GM23338 (cell line): Measurements from ENCODE around the gene CHAC1. TPM values are rescaled to one million over a fixed set of nuclear protein-coding genes. Genes with fewer than 3 reads are reported as not detected.

Source experiments
- ATAC-seq: fragments of 200-7000 bp; cut with Tn5 transposase; 3 replicates; pipeline ENCODE4 v1.9.1; 2020
- DNase-seq: peaks from one replicate; pipeline ENCODE4 v3.0.0-alpha.2; 2015; ENCODE audit warnings: low spot score
- H2AFZ ChIP-seq: fragments of 200-600 bp; sonication (generic); 2 replicates; pipeline ENCODE4 v1.8.0; 2016; ENCODE audit warnings: antibody characterized with exemption, mild to moderate bottlenecking, moderate library complexity
- H3F3A ChIP-seq: fragments of 200-600 bp; sonication (generic); replicated peaks from 2 replicates; pipeline ENCODE4 v1.8.0; 2017; ENCODE audit warnings: antibody characterized with exemption, mixed run types, low read depth
- H3K27ac ChIP-seq: fragments of 200-600 bp; sonication (generic); 2 replicates; pipeline ENCODE4 v1.6.1; 2016; ENCODE audit warnings: low read depth
- H3K27me3 ChIP-seq: fragments of 200-600 bp; sonication (generic); 2 replicates; pipeline ENCODE4 v1.8.0; 2016; ENCODE audit warnings: mild to moderate bottlenecking, mixed run types, moderate library complexity; ENCODE audit not compliant: insufficient read depth
- H3K36me3 ChIP-seq: fragments of 200-600 bp; sonication (generic); 2 replicates; pipeline ENCODE4 v1.8.0; 2016; ENCODE audit warnings: mild to moderate bottlenecking; ENCODE audit not compliant: insufficient read depth
- H3K4me1 ChIP-seq: fragments of 200-600 bp; sonication (generic); 2 replicates; pipeline ENCODE4 v1.8.0; 2016; ENCODE audit warnings: mild to moderate bottlenecking, moderate library complexity; ENCODE audit not compliant: insufficient read depth
- H3K4me2 ChIP-seq: fragments of 200-600 bp; sonication (generic); 2 replicates; pipeline ENCODE4 v1.7.1; 2017; ENCODE audit warnings: mixed run types
- H3K4me3 ChIP-seq: fragments of 200-600 bp; sonication (generic); 2 replicates; pipeline ENCODE4 v1.6.1; 2016; ENCODE audit warnings: mixed run types
- H3K79me2 ChIP-seq: fragments of 200-600 bp; sonication (generic); replicated peaks from 2 replicates; pipeline ENCODE4 v1.8.0; 2017; ENCODE audit warnings: mild to moderate bottlenecking; ENCODE audit not compliant: insufficient read depth
- H3K9me2 ChIP-seq: fragments of 200-600 bp; sonication (generic); 2 replicates; pipeline ENCODE4 v1.8.0; 2017; ENCODE audit not compliant: insufficient read depth
- H4K20me1 ChIP-seq: fragments of 200-600 bp; sonication (generic); replicated peaks from 2 replicates; pipeline ENCODE4 v1.8.0; 2017; ENCODE audit warnings: mild to moderate bottlenecking; ENCODE audit not compliant: insufficient read depth
- H3K27ac Mint-ChIP-seq: 2 replicates; pipeline ENCODE4 v1.8.0; 2020; ENCODE audit warnings: inconsistent platforms, mild to moderate bottlenecking, moderate library complexity, mixed read lengths
- H3K27me3 Mint-ChIP-seq: 3 replicates; pipeline ENCODE4 v1.8.0; 2022; ENCODE audit warnings: low read depth, mild to moderate bottlenecking, moderate library complexity, mixed read lengths, inconsistent platforms; ENCODE audit not compliant: insufficient read depth, poor library complexity
- H3K36me3 Mint-ChIP-seq: 3 replicates; pipeline ENCODE4 v1.8.0; 2021; ENCODE audit warnings: low read depth, mild to moderate bottlenecking, inconsistent platforms, moderate library complexity, mixed read lengths
- H3K4me1 Mint-ChIP-seq: 3 replicates; pipeline ENCODE4 v1.8.0; 2020; ENCODE audit warnings: mild to moderate bottlenecking, inconsistent platforms, mixed read lengths
- H3K4me3 Mint-ChIP-seq: 3 replicates; pipeline ENCODE4 v1.8.0; 2021; ENCODE audit warnings: moderate library complexity, mild to moderate bottlenecking, inconsistent platforms, mixed read lengths
- H3K9me3 Mint-ChIP-seq: 3 replicates; pipeline ENCODE4 v1.8.0; 2020; ENCODE audit warnings: moderate library complexity, mild to moderate bottlenecking, inconsistent platforms, mixed read lengths
- CREB1 ChIP-seq: fragments of 250-450 bp; sonication (Bioruptor Pico); IDR thresholded peaks from 2 replicates; pipeline ENCODE4 v1.5.0; 2020; ENCODE audit warnings: low read depth, mild to moderate bottlenecking, moderate library complexity
- ETS1 ChIP-seq: IDR thresholded peaks from 2 replicates; pipeline ENCODE4 v1.6.1; 2016; ENCODE audit warnings: antibody characterized with exemption
- EZH2 ChIP-seq: fragments of 200-600 bp; sonication (generic); IDR thresholded peaks from one replicate; pipeline ENCODE4 v1.8.0; 2017; ENCODE audit warnings: antibody characterized with exemption, mild to moderate bottlenecking, low read depth; ENCODE audit not compliant: unreplicated experiment
- EZH2phosphoT487 ChIP-seq: fragments of 200-600 bp; sonication (generic); IDR thresholded peaks from one replicate; pipeline ENCODE4 v1.8.1; 2018; ENCODE audit warnings: antibody characterized with exemption; ENCODE audit not compliant: unreplicated experiment
- NANOG ChIP-seq: IDR thresholded peaks from 2 replicates; pipeline ENCODE4 v1.6.1; 2016; ENCODE audit warnings: antibody characterized with exemption, borderline replicate concordance
- POLR2AphosphoS5 ChIP-seq: IDR thresholded peaks from 2 replicates; pipeline ENCODE4 v1.6.1; 2016; ENCODE audit warnings: antibody characterized with exemption, low read depth
- STAT1 ChIP-seq: IDR thresholded peaks from one replicate; pipeline ENCODE4 v1.6.1; 2016; ENCODE audit warnings: antibody characterized with exemption; ENCODE audit not compliant: unreplicated experiment
- ZNF114 ChIP-seq: fragments of 250-450 bp; sonication (Bioruptor Pico); IDR thresholded peaks from 2 replicates; pipeline ENCODE4 v1.5.0; 2020; ENCODE audit warnings: mild to moderate bottlenecking, moderate library complexity
- polyA plus RNA-seq: library from polyadenylated mRNA; unstranded; fragments of >200 nt; fragmentation: Nextera tagmentation; extraction: Ambion mirVana; gene quantifications from 2 replicates; pipeline ENCODE4 v1.2.1, GENCODE V29; 2016
- total RNA-seq: library from RNA; depleted of rRNA; stranded (reverse); fragments of >200 nt; shearing (Covaris generic); gene quantifications from 2 replicates; pipeline ENCODE4 v1.2.3, GENCODE V29; 2014
- TF ChIP-seq, protein P1 (sequence below): fragments of 250-450 bp; sonication (Bioruptor Pico); IDR thresholded peaks from 2 replicates; pipeline ENCODE4 v1.5.0; 2020; ENCODE audit warnings: mild to moderate bottlenecking, moderate library complexity

Gene CHAC1
- total and polyA plus RNA-seq, 2 experiments from 2014 or later, result 73.0 to 124 TPM

- TF ChIP-seq, protein P1, sequence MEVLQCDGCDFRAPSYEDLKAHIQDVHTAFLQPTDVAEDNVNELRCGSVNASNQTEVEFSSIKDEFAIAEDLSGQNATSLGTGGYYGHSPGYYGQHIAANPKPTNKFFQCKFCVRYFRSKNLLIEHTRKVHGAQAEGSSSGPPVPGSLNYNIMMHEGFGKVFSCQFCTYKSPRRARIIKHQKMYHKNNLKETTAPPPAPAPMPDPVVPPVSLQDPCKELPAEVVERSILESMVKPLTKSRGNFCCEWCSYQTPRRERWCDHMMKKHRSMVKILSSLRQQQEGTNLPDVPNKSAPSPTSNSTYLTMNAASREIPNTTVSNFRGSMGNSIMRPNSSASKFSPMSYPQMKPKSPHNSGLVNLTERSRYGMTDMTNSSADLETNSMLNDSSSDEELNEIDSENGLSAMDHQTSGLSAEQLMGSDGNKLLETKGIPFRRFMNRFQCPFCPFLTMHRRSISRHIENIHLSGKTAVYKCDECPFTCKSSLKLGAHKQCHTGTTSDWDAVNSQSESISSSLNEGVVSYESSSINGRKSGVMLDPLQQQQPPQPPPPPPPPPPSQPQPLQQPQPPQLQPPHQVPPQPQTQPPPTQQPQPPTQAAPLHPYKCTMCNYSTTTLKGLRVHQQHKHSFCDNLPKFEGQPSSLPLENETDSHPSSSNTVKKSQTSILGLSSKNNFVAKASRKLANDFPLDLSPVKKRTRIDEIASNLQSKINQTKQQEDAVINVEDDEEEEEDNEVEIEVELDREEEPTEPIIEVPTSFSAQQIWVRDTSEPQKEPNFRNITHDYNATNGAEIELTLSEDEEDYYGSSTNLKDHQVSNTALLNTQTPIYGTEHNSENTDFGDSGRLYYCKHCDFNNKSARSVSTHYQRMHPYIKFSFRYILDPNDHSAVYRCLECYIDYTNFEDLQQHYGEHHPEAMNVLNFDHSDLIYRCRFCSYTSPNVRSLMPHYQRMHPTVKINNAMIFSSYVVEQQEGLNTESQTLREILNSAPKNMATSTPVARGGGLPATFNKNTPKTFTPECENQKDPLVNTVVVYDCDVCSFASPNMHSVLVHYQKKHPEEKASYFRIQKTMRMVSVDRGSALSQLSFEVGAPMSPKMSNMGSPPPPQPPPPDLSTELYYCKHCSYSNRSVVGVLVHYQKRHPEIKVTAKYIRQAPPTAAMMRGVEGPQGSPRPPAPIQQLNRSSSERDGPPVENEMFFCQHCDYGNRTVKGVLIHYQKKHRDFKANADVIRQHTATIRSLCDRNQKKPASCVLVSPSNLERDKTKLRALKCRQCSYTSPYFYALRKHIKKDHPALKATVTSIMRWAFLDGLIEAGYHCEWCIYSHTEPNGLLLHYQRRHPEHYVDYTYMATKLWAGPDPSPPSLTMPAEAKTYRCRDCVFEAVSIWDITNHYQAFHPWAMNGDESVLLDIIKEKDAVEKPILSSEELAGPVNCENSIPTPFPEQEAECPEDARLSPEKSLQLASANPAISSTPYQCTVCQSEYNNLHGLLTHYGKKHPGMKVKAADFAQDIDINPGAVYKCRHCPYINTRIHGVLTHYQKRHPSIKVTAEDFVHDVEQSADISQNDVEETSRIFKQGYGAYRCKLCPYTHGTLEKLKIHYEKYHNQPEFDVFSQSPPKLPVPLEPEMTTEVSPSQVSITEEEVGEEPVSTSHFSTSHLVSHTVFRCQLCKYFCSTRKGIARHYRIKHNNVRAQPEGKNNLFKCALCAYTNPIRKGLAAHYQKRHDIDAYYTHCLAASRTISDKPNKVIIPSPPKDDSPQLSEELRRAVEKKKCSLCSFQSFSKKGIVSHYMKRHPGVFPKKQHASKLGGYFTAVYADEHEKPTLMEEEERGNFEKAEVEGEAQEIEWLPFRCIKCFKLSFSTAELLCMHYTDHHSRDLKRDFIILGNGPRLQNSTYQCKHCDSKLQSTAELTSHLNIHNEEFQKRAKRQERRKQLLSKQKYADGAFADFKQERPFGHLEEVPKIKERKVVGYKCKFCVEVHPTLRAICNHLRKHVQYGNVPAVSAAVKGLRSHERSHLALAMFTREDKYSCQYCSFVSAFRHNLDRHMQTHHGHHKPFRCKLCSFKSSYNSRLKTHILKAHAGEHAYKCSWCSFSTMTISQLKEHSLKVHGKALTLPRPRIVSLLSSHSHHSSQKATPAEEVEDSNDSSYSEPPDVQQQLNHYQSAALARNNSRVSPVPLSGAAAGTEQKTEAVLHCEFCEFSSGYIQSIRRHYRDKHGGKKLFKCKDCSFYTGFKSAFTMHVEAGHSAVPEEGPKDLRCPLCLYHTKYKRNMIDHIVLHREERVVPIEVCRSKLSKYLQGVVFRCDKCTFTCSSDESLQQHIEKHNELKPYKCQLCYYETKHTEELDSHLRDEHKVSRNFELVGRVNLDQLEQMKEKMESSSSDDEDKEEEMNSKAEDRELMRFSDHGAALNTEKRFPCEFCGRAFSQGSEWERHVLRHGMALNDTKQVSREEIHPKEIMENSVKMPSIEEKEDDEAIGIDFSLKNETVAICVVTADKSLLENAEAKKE (CRISPR knock-in tag), result no peak
- TF ChIP-seq EZH2phosphoT487 (no peak), POLR2AphosphoS5 (no peak), EZH2 (no peak), CREB1 (CRISPR knock-in tag) (no peak), ETS1 (no peak), NANOG (no peak), ZNF114 (CRISPR knock-in tag) (no peak)
Observed at GRCh38 chr15:40942337-40942854, 10.9 kb upstream of the CHAC1 start (continued).

DNA sequence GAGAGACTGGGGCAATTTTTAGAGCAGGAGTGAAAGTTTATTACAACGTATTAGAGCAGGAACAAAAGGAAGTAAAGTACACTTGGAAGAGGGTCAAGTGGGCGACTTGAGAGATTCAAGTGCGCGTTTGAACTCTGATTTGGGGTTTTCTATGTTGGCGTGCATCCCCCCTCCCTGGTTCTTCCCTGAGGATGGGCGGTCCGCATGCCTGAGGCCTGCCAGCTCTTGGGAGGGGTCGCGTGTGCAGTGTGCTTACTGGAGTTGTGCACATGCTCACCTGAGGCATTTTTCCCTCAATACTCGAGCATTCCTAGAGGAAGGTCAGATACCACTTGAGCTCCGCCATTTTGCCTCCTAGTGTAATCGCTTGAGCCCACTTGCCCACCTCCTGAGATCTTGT, 10.4 kb upstream of the CHAC1 start:
- H3K27me3 ChIP-seq, result peaks cover 24% of the 10 kb centered on the region
- no peak overlapping the region for H3K27ac ChIP-seq
- H3K36me3 ChIP-seq, result no peaks in the 10 kb centered on the region
- no peak for ATAC-seq
- H3K4me1 ChIP-seq, result peaks cover 21% of the 10 kb centered on the region
- no peak for DNase-seq
- H3F3A ChIP-seq, result peaks cover 11% of the 10 kb centered on the region
- peak overlapping the region; percentile 99; the same call in 1 of the 2 replicates for H2AFZ ChIP-seq
- Mint-ChIP-seq H3K27ac (no peak overlapping the region), H3K36me3 (no peaks in the 10 kb centered on the region; the same call in 2 of the 3 replicates), H3K27me3 (peaks cover 32% of the 10 kb centered on the region), H3K4me3 (peak overlapping the region; percentile 64; the same call in 2 of the 3 replicates), H3K9me3 (no peaks in the 10 kb centered on the region; the same call in 2 of the 3 replicates), H3K4me1 (peaks cover 31% of the 10 kb centered on the region)
- H3K4me2 ChIP-seq, result peak overlapping the region; percentile 88
- no peaks in the 10 kb centered on the region for H3K79me2 ChIP-seq
- no peaks in the 10 kb centered on the region for H3K9me2 ChIP-seq
- H3K4me3 ChIP-seq, result peak overlapping the region; percentile 71; the same call in 1 of the 2 replicates
- no peaks in the 10 kb centered on the region for H4K20me1 ChIP-seq
- TF ChIP-seq STAT1 (no peak), POLR2AphosphoS5 (no peak), EZH2 (no peak)
- TF ChIP-seq, protein P1 (CRISPR knock-in tag), result no peak
